ENCODE results near the gene DNAH10.

Gene DNAH10

DNA sequence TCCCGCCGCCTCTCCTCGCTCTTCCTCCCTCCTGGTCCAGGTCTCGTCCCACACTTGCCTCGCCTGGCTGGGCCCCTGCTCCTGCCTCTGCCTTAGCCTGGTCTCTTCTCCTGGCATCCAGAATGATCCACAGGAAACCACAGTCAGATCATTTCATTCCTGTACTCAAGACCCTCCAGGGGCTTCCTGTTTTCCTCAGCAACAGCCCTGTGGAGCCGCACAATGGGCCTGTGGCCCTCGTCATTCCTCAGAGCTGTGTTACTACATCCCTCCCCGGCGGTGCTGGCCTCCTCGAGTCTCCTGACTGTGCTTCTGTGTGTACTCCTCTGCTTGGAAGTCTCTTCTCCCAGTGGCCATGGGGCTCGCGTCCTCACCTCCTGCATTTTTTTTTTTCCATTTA, 29.9 kb upstream of the DNAH10 start:
- H3K36me3 ChIP-seq (ENCODE audit: low read depth) = peaks cover 53% of the 10 kb centered on the region
- TF ChIP-seq, protein P1, sequence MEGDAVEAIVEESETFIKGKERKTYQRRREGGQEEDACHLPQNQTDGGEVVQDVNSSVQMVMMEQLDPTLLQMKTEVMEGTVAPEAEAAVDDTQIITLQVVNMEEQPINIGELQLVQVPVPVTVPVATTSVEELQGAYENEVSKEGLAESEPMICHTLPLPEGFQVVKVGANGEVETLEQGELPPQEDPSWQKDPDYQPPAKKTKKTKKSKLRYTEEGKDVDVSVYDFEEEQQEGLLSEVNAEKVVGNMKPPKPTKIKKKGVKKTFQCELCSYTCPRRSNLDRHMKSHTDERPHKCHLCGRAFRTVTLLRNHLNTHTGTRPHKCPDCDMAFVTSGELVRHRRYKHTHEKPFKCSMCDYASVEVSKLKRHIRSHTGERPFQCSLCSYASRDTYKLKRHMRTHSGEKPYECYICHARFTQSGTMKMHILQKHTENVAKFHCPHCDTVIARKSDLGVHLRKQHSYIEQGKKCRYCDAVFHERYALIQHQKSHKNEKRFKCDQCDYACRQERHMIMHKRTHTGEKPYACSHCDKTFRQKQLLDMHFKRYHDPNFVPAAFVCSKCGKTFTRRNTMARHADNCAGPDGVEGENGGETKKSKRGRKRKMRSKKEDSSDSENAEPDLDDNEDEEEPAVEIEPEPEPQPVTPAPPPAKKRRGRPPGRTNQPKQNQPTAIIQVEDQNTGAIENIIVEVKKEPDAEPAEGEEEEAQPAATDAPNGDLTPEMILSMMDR (IDR thresholded peaks at IDR 0.05; ENCODE audit: poor library complexity, severe bottlenecking) = no peak

DNA sequence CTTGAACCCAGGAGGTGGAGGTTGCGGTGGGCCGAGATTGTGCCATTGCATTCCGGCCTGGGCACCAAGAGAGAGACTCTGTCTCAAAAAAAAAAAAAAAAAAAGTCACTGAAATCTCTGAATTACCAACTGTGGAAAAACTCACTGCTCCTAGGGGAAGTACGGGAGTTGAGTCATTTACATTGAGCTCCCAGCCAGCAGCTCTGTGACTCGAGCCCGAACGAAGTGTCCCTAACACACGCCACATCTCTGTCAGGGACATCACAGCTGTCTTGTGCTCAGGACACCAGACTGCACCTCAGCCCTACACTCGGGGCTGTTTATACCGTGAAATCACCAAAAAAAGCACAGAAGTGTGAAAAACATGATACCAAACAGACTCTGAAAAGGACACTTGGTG, 28.9 kb upstream of the DNAH10 start:
- no peaks in the 10 kb centered on the region for H3K9me3 ChIP-seq (ENCODE audit: severe bottlenecking)
- no peaks in the 10 kb centered on the region for H3K27me3 ChIP-seq (ENCODE audit: insufficient read depth, poor library complexity, severe bottlenecking)
- ATAC-seq (ENCODE audit: low read depth) (no peak), DNase-seq (ENCODE audit: low spot score) (no peak)
- peaks cover 55% of the 10 kb centered on the region for H3K36me3 ChIP-seq (ENCODE audit: low read depth)
- H3K4me3 ChIP-seq (ENCODE audit: severe bottlenecking) = no peak overlapping the region
- TF ChIP-seq, protein P1 (IDR thresholded peaks at IDR 0.05; ENCODE audit: poor library complexity, severe bottlenecking) = no peak
- H3K4me1 ChIP-seq (ENCODE audit: insufficient read depth, poor library complexity, severe bottlenecking) = no peaks in the 10 kb centered on the region
- no peak overlapping the region for H3K27ac ChIP-seq (ENCODE audit: poor library complexity, severe bottlenecking)

More for the DNA sequence above, 29.9 kb upstream of the DNAH10 start:
- ATAC-seq (ENCODE audit: low read depth) (no peak), DNase-seq (ENCODE audit: low spot score) (no peak)
- Histone ChIP-seq H3K4me1 (ENCODE audit: insufficient read depth, poor library complexity, severe bottlenecking) (no peaks in the 10 kb centered on the region), H3K27me3 (ENCODE audit: insufficient read depth, poor library complexity, severe bottlenecking) (no peaks in the 10 kb centered on the region), H3K4me3 (ENCODE audit: severe bottlenecking) (no peak overlapping the region), H3K27ac (ENCODE audit: poor library complexity, severe bottlenecking) (no peak overlapping the region), H3K9me3 (ENCODE audit: severe bottlenecking) (no peaks in the 10 kb centered on the region)

DNA sequence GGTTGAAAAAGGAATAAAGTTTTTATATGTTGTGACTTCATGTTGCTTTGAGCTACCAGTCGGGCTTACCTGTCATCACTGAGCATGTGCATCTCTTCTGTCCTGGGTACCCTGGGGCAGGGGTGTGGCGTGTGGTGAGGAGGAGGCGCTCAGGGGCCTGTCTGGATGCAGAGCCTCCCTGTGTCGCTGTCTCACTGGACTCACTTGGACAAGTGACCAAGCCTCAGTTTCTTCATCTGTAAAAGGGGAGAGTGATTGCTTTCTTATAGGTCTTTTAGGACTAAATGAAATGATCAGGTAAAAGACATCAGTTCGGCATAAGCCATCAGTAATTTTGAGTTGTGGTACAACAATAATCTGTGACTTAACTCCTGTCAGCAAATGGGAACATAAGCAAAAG, 27.8 kb upstream of the DNAH10 start:
- H3K4me1 ChIP-seq (ENCODE audit: insufficient read depth, poor library complexity, severe bottlenecking) = no peaks in the 10 kb centered on the region
- no peaks in the 10 kb centered on the region for H3K27me3 ChIP-seq (ENCODE audit: insufficient read depth, poor library complexity, severe bottlenecking)
- H3K27ac ChIP-seq (ENCODE audit: poor library complexity, severe bottlenecking) = no peak overlapping the region
- no peak overlapping the region for H3K4me3 ChIP-seq (ENCODE audit: severe bottlenecking)
- peaks cover 63% of the 10 kb centered on the region for H3K36me3 ChIP-seq (ENCODE audit: low read depth)
- H3K9me3 ChIP-seq (ENCODE audit: severe bottlenecking) = no peaks in the 10 kb centered on the region
- ATAC-seq (ENCODE audit: low read depth) (no peak), DNase-seq (ENCODE audit: low spot score) (no peak)
- TF ChIP-seq, protein P1 (IDR thresholded peaks at IDR 0.05; ENCODE audit: poor library complexity, severe bottlenecking) = no peak

DNA sequence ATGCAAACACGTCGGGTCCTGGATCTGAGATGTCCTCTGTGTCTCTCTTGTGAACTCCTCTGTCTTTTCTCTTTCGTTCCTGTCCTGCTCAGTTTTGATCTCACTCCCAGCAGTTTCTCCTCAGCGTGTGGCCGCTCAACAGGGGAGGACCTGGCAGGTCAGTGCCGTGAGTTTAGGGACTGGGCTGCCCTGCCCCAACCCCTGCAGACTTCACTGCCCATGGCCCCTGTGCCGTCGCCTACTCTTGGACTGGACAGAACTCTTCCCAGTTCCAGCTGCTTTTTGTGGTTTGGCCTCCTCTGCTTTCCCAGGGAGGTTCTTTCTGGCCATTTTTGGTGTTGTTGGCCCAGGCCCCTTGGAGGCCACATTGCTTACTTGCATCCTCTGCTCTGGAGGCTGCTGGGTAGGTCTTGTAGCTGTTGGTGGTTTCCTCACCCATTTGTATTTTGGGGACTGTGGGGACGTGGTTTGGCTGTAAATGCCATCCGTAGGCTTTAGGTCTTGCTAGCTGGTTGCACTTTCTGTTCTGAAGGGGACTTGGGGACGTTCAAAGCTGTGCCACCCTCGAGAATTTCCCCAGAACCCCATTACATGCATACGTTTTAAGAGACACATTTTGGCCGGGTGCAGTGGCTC, 20.0 kb upstream of the DNAH10 start:
- Histone ChIP-seq H3K27ac (ENCODE audit: poor library complexity, severe bottlenecking) (no peak overlapping the region), H3K9me3 (ENCODE audit: severe bottlenecking) (no peaks in the 10 kb centered on the region), H3K4me3 (ENCODE audit: severe bottlenecking) (no peak overlapping the region), H3K36me3 (ENCODE audit: low read depth) (peaks cover 42% of the 10 kb centered on the region), H3K4me1 (ENCODE audit: insufficient read depth, poor library complexity, severe bottlenecking) (no peaks in the 10 kb centered on the region), H3K27me3 (ENCODE audit: insufficient read depth, poor library complexity, severe bottlenecking) (no peaks in the 10 kb centered on the region)
- DNase-seq (ENCODE audit: low spot score) = no peak
- TF ChIP-seq, protein P1 (IDR thresholded peaks at IDR 0.05; ENCODE audit: poor library complexity, severe bottlenecking) = no peak
- ATAC-seq (ENCODE audit: low read depth) = no peak

DNA sequence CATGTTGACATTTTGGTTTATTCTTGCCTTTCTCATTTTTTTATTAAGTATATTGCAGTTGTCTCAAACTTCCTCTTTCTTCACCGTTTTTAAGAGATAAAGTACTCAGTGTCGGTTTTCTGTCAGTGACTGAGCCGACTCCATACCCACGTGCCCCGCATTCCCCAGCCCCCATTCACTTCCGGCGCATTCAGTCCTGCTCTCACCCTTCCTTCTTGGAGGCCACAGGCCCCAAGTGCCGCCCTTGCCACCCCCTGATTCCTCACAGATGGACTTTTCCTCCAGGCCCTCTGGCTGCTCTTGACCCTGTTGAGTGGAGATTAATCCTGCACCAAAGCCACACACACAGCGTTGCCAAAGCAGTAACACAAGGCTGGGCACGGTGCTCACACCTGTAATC, 19.1 kb upstream of the DNAH10 start:
- Histone ChIP-seq H3K27ac (ENCODE audit: poor library complexity, severe bottlenecking) (no peak overlapping the region), H3K4me3 (ENCODE audit: severe bottlenecking) (no peak overlapping the region), H3K36me3 (ENCODE audit: low read depth) (peaks cover 37% of the 10 kb centered on the region), H3K9me3 (ENCODE audit: severe bottlenecking) (no peaks in the 10 kb centered on the region), H3K4me1 (ENCODE audit: insufficient read depth, poor library complexity, severe bottlenecking) (no peaks in the 10 kb centered on the region), H3K27me3 (ENCODE audit: insufficient read depth, poor library complexity, severe bottlenecking) (no peaks in the 10 kb centered on the region)
- TF ChIP-seq, protein P1 (IDR thresholded peaks at IDR 0.05; ENCODE audit: poor library complexity, severe bottlenecking) = no peak
- DNase-seq (ENCODE audit: low spot score) (no peak), ATAC-seq (ENCODE audit: low read depth) (no peak)
